Glutamatergic neuron (in vitro differentiated cells): ENCODE data around the gene DTNBP1. TPM values are rescaled to one million over a fixed set of nuclear protein-coding genes. Genes with fewer than 3 reads are reported as not detected.

Experiments used
- DNase-seq: peaks from one replicate; pipeline ENCODE4 v3.0.0; 2022
- H3K27ac Mint-ChIP-seq: one replicate; pipeline ENCODE4 v1.8.0; 2020; ENCODE audit warnings: mild to moderate bottlenecking, mixed read lengths, inconsistent platforms; ENCODE audit not compliant: unreplicated experiment
- H3K27me3 Mint-ChIP-seq: one replicate; pipeline ENCODE4 v1.8.0; 2020; ENCODE audit warnings: mild to moderate bottlenecking, moderate library complexity, mixed read lengths, inconsistent platforms; ENCODE audit not compliant: unreplicated experiment
- H3K36me3 Mint-ChIP-seq: one replicate; pipeline ENCODE4 v1.8.0; 2020; ENCODE audit warnings: mild to moderate bottlenecking, mixed read lengths, inconsistent platforms; ENCODE audit not compliant: unreplicated experiment
- H3K4me1 Mint-ChIP-seq: one replicate; pipeline ENCODE4 v1.8.0; 2020; ENCODE audit warnings: mild to moderate bottlenecking, low read depth, mixed read lengths, inconsistent platforms; ENCODE audit not compliant: unreplicated experiment
- H3K4me3 Mint-ChIP-seq: one replicate; pipeline ENCODE4 v1.8.0; 2020; ENCODE audit warnings: mild to moderate bottlenecking, mixed read lengths, inconsistent platforms; ENCODE audit not compliant: unreplicated experiment
- H3K9me3 Mint-ChIP-seq: one replicate; pipeline ENCODE4 v1.8.0; 2020; ENCODE audit warnings: mild to moderate bottlenecking, moderate library complexity, mixed read lengths, inconsistent platforms; ENCODE audit not compliant: unreplicated experiment
- CTCF ChIP-seq: fragments of 200-600 bp; sonication (generic); IDR thresholded peaks from one replicate; pipeline ENCODE4 v1.5.0; 2021; ENCODE audit not compliant: partially characterized antibody, unreplicated experiment
- total RNA-seq: library from RNA; stranded (reverse); fragmentation: NEBNext Ultra II Directional; extraction: Animal tissue kit (Norgen Biotek cat#: 25700); gene quantifications from one replicate; pipeline ENCODE4 v1.2.1, GENCODE V29; 2021; ENCODE audit not compliant: unreplicated experiment

DTNBP1 gene
- total RNA-seq, 1 donor from 2014 or later = 13.2 TPM

- H3K27me3 Mint-ChIP-seq = peaks cover 6% of the 10 kb centered on the region
- no peak overlapping the region for H3K4me3 Mint-ChIP-seq
- H3K27ac Mint-ChIP-seq = no peak overlapping the region
- H3K9me3 Mint-ChIP-seq = peaks cover 8% of the 10 kb centered on the region
- peaks cover 5% of the 10 kb centered on the region for H3K4me1 Mint-ChIP-seq
- no peak for DNase-seq
- TF ChIP-seq CTCF = no peak
- H3K36me3 Mint-ChIP-seq = no peaks in the 10 kb centered on the region
Observed at GRCh38 chr6:15665237-15665636, 2.4 kb upstream of the DTNBP1 start.

- peaks cover 3% of the 10 kb centered on the region for H3K27me3 Mint-ChIP-seq
- peaks cover 8% of the 10 kb centered on the region for H3K9me3 Mint-ChIP-seq
- H3K4me3 Mint-ChIP-seq = peak overlapping the region; percentile 58
- H3K27ac Mint-ChIP-seq = no peak overlapping the region
- DNase-seq = no peak
- no peak for TF ChIP-seq CTCF
- peaks cover 12% of the 10 kb centered on the region for H3K4me1 Mint-ChIP-seq
- no peaks in the 10 kb centered on the region for H3K36me3 Mint-ChIP-seq
Observed at GRCh38 chr6:15663130-15663871, 473 bp upstream of the DTNBP1 start.

- Mint-ChIP-seq H3K36me3 (no peaks in the 10 kb centered on the region), H3K27ac (no peak overlapping the region), H3K4me3 (peak overlapping the region; percentile 78), H3K9me3 (peaks cover 8% of the 10 kb centered on the region), H3K4me1 (peaks cover 15% of the 10 kb centered on the region), H3K27me3 (peaks cover 3% of the 10 kb centered on the region)
- TF ChIP-seq CTCF = no peak
- DNase-seq = no peak
Observed at GRCh38 chr6:15661853-15662325, 939 bp downstream of the DTNBP1 start.

GRCh38 chr6:15659181-15659580 is 3.6 kb downstream of the DTNBP1 start:
- peaks cover 8% of the 10 kb centered on the region for H3K9me3 Mint-ChIP-seq
- TF ChIP-seq CTCF = no peak
- H3K4me3 Mint-ChIP-seq = no peak overlapping the region
- no peak for DNase-seq
- H3K27me3 Mint-ChIP-seq = peaks cover 3% of the 10 kb centered on the region
- no peak overlapping the region for H3K27ac Mint-ChIP-seq
- H3K4me1 Mint-ChIP-seq = peaks cover 15% of the 10 kb centered on the region
- no peaks in the 10 kb centered on the region for H3K36me3 Mint-ChIP-seq

GRCh38 chr6:15658181-15658744 is 4.6 kb downstream of the DTNBP1 start:
- no peak for DNase-seq
- Mint-ChIP-seq H3K4me3 (no peak overlapping the region), H3K36me3 (no peaks in the 10 kb centered on the region), H3K9me3 (peaks cover 4% of the 10 kb centered on the region), H3K27me3 (peaks cover 3% of the 10 kb centered on the region), H3K4me1 (peaks cover 10% of the 10 kb centered on the region), H3K27ac (no peak overlapping the region)
- TF ChIP-seq CTCF = no peak
